Measurements from ENCODE around the gene ZNF157. TPM values are rescaled to one million over a fixed set of nuclear protein-coding genes. Genes with fewer than 3 reads are reported as not detected.

Gene ZNF157
- total RNA-seq, 1 experiment from 2014 or later, result 1.8 TPM

DNA sequence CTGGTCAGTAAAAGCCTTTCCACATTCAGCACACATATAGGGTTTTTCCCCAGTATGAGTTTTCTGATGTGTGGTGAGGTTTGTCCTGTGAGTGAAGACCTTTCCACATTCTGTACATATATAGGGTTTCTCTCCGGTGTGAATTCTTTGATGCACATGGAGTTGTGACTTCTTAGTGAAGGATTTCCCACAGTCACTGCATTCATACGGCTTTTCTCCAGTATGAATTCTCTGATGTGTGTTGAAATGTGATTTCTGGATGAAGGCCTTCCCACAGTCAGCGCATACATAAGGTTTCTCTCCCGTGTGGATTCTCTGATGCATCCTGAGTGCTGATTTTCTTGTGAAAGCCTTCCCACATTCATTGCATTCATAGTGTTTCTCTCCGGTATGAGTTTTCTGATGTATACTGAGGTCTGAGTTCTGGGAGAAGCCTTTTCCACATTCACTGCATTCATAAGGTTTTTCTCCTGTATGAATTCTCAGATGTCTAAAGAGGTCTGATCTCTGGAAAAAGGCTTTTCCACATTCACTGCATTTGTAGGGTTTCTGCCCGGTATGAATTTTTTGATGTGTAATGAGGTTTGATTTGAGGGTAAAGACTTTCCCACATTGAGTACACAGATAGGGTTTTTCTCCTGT lies 77.9 kb downstream of the ZNF157 start (continued):
- TF ChIP-seq IRF2 (CRISPR knock-in tag; IDR thresholded peaks at IDR 0.05; ENCODE audit: borderline replicate concordance, low read depth) (no peak), EMX1 (CRISPR knock-in tag; IDR thresholded peaks at IDR 0.05) (no peak)

DNA sequence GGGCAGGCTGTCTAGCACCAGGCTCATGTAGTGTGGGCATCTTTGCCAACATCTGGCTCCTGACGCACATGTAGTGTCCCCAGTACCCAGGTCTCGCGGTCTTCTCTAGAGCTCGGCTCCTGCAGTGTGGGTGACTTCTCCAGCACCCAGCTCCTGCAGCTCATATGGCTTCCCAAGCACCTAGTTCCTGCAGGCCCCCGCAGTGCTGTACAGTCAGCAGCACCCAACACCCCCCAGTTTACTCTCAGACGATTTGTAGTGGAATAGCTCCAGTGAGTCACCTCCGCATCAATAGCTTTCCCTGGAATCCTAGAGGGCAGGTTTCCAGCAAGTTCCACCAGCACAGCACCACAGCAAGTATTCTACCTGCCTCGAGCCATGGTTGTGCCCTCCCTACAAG lies 81.7 kb downstream of the ZNF157 start:
- ChIA-PET POLR2A (no interaction called here), CTCF (no interaction called here)
- no peak for TF ChIP-seq NFYB (CRISPR knock-in tag; conservative IDR thresholded peaks at IDR 0.05; ENCODE audit: low read depth)
- TF ChIP-seq MYBL2 (CRISPR knock-in tag; IDR thresholded peaks at IDR 0.05), result no peak
- TF ChIP-seq, protein P1, sequence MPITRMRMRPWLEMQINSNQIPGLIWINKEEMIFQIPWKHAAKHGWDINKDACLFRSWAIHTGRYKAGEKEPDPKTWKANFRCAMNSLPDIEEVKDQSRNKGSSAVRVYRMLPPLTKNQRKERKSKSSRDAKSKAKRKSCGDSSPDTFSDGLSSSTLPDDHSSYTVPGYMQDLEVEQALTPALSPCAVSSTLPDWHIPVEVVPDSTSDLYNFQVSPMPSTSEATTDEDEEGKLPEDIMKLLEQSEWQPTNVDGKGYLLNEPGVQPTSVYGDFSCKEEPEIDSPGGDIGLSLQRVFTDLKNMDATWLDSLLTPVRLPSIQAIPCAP (CRISPR knock-in tag; IDR thresholded peaks at IDR 0.05), result no peak
- no peak for TF ChIP-seq KAT7 (CRISPR knock-in tag; IDR thresholded peaks at IDR 0.05; ENCODE audit: borderline replicate concordance)
- no peak for TF ChIP-seq SOX15 (CRISPR knock-in tag; IDR thresholded peaks at IDR 0.05)
- TF ChIP-seq, protein P2, sequence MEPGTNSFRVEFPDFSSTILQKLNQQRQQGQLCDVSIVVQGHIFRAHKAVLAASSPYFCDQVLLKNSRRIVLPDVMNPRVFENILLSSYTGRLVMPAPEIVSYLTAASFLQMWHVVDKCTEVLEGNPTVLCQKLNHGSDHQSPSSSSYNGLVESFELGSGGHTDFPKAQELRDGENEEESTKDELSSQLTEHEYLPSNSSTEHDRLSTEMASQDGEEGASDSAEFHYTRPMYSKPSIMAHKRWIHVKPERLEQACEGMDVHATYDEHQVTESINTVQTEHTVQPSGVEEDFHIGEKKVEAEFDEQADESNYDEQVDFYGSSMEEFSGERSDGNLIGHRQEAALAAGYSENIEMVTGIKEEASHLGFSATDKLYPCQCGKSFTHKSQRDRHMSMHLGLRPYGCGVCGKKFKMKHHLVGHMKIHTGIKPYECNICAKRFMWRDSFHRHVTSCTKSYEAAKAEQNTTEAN (CRISPR knock-in tag; IDR thresholded peaks at IDR 0.05), result no peak
- TF ChIP-seq, protein P3, sequence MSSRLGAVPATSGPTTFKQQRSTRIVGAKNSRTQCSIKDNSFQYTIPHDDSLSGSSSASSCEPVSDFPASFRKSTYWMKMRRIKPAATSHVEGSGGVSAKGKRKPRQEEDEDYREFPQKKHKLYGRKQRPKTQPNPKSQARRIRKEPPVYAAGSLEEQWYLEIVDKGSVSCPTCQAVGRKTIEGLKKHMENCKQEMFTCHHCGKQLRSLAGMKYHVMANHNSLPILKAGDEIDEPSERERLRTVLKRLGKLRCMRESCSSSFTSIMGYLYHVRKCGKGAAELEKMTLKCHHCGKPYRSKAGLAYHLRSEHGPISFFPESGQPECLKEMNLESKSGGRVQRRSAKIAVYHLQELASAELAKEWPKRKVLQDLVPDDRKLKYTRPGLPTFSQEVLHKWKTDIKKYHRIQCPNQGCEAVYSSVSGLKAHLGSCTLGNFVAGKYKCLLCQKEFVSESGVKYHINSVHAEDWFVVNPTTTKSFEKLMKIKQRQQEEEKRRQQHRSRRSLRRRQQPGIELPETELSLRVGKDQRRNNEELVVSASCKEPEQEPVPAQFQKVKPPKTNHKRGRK (CRISPR knock-in tag; IDR thresholded peaks at IDR 0.05; ENCODE audit: borderline replicate concordance), result no peak
- TF ChIP-seq HMGA2 (CRISPR knock-in tag; IDR thresholded peaks at IDR 0.05), result no peak
- TF ChIP-seq, protein P4, sequence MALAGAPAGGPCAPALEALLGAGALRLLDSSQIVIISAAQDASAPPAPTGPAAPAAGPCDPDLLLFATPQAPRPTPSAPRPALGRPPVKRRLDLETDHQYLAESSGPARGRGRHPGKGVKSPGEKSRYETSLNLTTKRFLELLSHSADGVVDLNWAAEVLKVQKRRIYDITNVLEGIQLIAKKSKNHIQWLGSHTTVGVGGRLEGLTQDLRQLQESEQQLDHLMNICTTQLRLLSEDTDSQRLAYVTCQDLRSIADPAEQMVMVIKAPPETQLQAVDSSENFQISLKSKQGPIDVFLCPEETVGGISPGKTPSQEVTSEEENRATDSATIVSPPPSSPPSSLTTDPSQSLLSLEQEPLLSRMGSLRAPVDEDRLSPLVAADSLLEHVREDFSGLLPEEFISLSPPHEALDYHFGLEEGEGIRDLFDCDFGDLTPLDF (CRISPR knock-in tag; IDR thresholded peaks at IDR 0.05), result no peak
- TF ChIP-seq ZNF396 (CRISPR knock-in tag; IDR thresholded peaks at IDR 0.05; ENCODE audit: borderline replicate concordance), result no peak
- H3K4me1 Mint-ChIP-seq, result 0 out of 2 replicates have a peak, but pooled peaks cover 7% of the 10 kb centered on the region
- H3K4me3 Mint-ChIP-seq, result no peak overlapping the region
- H3K9me3 Mint-ChIP-seq, result peaks cover 29% of the 10 kb centered on the region
- no peaks in the 10 kb centered on the region for H3K27me3 Mint-ChIP-seq (ENCODE audit: low read depth)
- H3K27ac Mint-ChIP-seq, result no peak overlapping the region
- no peak for ATAC-seq
- peaks cover 64% of the 10 kb centered on the region for H3K36me3 Mint-ChIP-seq
- no peak for DNase-seq (ENCODE audit: low spot score)

DNA sequence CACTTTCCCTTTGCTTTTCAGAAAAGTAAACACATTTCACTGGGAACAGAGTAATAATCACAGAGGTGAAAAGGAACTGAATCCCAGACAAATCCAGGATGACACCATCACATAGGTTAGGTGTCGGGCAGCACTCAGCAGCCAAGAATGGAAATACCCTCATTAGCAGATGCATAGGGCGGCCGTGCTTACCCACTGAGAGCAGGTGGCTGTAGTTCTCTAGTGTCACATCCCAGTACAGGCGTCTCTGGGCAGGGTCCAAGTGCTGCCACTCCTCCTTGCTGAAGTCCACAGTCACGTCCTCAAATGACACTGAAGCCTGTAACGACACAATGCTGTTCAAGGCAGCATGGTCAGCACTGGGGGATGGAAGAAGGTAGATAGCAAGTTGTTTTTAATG lies 85.7 kb downstream of the ZNF157 start:
- 0 out of 2 replicates have a peak, but pooled peaks cover 7% of the 10 kb centered on the region for H3K4me1 Mint-ChIP-seq
- H3K27me3 Mint-ChIP-seq (ENCODE audit: low read depth), result no peaks in the 10 kb centered on the region
- TF ChIP-seq, protein P5, sequence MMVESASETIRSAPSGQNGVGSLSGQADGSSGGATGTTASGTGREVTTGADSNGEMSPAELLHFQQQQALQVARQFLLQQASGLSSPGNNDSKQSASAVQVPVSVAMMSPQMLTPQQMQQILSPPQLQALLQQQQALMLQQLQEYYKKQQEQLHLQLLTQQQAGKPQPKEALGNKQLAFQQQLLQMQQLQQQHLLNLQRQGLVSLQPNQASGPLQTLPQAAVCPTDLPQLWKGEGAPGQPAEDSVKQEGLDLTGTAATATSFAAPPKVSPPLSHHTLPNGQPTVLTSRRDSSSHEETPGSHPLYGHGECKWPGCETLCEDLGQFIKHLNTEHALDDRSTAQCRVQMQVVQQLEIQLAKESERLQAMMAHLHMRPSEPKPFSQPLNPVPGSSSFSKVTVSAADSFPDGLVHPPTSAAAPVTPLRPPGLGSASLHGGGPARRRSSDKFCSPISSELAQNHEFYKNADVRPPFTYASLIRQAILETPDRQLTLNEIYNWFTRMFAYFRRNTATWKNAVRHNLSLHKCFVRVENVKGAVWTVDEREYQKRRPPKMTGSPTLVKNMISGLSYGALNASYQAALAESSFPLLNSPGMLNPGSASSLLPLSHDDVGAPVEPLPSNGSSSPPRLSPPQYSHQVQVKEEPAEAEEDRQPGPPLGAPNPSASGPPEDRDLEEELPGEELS (CRISPR knock-in tag; IDR thresholded peaks at IDR 0.05), result no peak
- DNase-seq (ENCODE audit: low spot score) (no peak), ATAC-seq (no peak)
- CTCF ChIA-PET, result no interaction called here
- POLR2A ChIA-PET, result no interaction called here
- peaks cover 24% of the 10 kb centered on the region for H3K36me3 Mint-ChIP-seq
- no peak overlapping the region for H3K27ac Mint-ChIP-seq
- H3K4me3 Mint-ChIP-seq, result no peak overlapping the region
- no peaks in the 10 kb centered on the region for H3K9me3 Mint-ChIP-seq

DNA sequence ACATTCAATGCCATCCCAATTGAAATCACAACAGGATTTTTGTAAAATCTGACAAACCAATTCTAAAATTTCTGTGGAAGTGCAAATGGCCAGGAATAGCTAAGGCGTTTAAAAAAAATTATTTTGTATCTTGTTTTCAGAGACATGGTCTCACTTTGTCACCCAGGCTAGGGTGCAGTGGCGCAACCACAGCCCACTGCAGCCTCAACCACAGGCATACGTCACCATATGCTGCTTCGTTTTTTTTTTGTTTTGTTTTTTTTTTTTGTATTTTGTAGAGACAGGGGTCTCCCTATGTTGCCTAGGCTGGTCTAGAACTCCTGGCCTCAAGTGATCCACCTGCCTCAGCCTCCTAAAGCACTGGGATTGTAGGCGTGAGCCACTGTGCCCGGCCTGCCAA lies 88.2 kb downstream of the ZNF157 start:
- Mint-ChIP-seq H3K27ac (no peak overlapping the region), H3K4me3 (no peak overlapping the region), H3K4me1 (0 out of 2 replicates have a peak, but pooled peaks cover 7% of the 10 kb centered on the region), H3K27me3 (ENCODE audit: low read depth) (no peaks in the 10 kb centered on the region), H3K36me3 (peaks cover 12% of the 10 kb centered on the region), H3K9me3 (no peaks in the 10 kb centered on the region)
- ChIA-PET POLR2A (no interaction called here), CTCF (no interaction called here)
- no peak for DNase-seq (ENCODE audit: low spot score)
- TF ChIP-seq TEAD4 (CRISPR knock-in tag; IDR thresholded peaks at IDR 0.05) (no peak), ETV6 (CRISPR knock-in tag; IDR thresholded peaks at IDR 0.05) (no peak), EMX1 (CRISPR knock-in tag; IDR thresholded peaks at IDR 0.05) (no peak), FOXK1 (CRISPR knock-in tag; IDR thresholded peaks at IDR 0.05) (no peak)
- TF ChIP-seq, protein P2 (CRISPR knock-in tag; IDR thresholded peaks at IDR 0.05), result no peak
- no peak for ATAC-seq
